HG02840 (cell line): ENCODE data around the gene PTPRA.
"Not testable (repeated sequence)": the region's sequence is repeated elsewhere in the genome, so short reads cannot be mapped to it uniquely, and the experiment has no call there.

ENCODE experiments used
- ATAC-seq: cut with Tn5 transposase; IDR thresholded peaks from one replicate; pipeline ENCODE4 v1.9.1; 2021; ENCODE audit warnings: mild to moderate bottlenecking, moderate library complexity, moderate number of reproducible peaks; ENCODE audit not compliant: unreplicated experiment, low FRiP score

The PTPRA gene

DNA sequence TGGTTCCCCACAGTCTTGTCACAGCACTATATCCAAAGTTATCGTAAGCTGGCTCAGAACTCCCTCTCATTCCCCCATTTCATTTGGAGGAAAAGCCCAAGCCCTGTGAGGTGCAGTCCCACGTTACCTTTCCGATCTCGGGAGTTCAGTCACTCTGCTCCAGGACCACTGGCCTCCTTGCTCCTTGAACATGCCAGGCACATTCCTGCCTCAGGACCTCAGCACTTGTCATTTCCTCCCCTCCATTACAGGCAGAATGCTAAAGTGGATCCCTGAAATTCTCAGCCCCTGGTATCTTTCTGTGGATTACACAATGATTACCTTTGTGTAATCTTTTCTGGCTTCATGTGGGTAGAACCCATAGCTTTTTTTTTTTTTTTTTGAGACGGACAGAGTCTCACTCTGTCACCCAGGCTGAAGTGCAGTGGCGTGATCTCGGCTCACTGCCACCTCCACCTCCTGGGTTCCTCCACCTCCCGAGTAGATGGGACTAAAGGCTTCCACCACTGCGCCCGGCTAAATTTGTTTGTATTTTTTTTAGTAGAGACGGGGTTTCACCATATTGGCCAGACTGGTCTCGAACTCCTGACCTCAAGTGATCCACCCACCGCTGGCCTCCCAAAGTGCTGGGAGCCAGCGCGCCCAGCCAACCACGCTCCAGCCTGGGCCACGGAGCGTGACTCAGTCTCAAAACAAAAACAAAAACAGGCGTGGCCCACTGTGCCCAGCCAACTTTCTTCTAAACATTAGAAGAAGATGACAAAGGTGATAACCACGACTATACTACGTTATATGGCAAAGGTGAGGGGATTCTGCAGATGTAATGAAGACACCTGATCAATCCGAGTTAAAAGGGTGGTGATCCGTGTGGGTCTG is 194.1 kb downstream of the PTPRA start:
- ATAC-seq, result no peak

DNA sequence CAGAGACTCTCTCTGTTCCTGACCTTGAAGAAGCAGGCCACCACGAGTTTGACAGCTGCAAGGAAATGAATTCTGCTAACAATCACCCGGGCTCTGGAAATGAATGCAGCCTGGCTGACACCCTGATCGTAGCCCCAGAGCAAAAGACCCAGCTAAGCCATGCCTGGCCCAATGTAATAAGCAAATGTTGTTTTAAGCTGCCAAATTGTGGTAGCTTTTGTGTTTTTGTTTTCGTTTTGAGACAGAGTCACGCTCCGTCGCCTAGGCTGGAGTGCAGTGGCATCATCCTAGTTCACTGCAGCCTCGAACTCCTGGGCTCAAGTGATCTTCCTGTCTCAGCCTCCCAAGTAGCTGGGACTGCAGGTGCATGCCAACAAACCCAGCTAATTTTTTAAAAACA is 194.8 kb downstream of the PTPRA start:
- no peak for ATAC-seq

DNA sequence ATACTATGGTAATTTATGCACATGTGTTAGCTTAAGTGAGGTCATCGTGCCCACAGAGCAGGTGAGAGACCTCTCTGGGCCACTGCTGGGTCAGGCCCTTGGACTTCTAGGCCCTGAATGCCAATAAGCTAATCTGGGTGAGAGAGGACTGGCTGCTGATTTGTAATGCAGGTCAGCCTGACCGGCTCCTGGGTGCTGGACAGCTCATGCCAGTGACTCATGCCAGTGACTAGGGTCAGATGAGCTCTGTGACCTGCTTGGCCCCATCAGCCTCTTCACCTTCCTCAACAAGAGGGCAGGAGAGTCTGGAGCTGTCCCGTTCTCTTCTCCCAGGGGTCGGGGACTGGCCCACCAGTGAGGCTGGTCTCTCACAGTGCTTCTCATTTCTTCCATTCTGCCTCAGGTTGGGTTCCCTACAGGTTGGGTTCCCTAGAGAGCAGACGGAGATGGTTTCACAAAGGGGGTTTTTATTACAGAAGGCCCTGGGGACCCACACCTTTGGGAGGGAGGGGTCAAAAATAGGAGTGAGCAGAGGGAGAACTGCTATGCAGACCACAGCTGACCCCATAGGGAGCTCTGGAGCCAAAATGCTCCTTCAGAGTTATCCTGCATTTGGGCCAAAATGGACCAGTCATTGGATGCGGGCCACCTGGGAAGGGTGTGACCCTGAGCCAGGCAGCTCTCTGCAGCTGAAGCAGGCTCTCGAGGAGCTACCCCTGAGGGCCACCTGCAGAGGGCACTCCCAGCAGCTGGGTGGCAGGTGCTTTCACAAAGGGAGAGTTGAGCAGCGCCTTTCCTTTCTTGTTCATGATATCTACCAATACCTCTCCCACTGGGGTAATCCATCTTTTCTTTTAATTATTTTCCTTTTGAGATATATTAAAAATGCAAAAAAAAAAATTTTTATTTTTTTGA is 196.0 kb downstream of the PTPRA start:
- no peak for ATAC-seq

DNA sequence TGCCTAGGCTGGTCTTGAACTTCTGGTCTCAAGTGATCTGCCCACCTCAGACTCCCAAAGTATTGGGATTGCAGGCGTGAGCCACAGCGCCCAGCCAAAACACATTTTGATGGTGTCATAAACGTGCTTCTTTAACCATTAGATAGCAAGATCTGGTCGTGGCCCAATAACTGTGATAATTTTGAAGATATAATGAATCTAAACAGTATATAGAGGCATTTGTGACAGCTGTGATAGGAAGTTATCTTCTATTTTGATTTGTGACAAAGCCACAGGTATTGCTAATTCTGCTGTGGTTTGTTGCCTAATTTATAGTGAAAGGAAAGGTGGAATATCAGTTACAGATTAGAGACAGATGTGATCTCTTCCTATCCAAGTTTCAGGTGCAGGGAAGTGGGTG is 197.4 kb downstream of the PTPRA start:
- no peak for ATAC-seq

DNA sequence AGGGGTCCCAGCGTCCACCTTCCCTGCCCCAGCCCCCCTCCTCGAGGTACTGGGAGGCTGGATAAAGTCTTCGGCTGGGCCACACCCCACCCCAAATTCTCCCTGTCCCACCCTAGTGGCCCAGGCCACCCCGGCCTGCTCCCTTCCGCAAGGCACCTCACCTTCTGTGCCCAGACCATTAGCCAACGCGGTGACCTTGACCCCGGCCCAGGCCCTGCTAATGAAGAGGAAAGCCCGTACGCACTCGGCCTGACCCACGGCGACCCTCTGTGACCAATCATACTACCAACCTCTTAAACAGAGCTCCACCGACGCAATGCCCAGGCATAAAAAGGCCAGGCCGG is 198.0 kb downstream of the PTPRA start:
- ATAC-seq, result no peak

DNA sequence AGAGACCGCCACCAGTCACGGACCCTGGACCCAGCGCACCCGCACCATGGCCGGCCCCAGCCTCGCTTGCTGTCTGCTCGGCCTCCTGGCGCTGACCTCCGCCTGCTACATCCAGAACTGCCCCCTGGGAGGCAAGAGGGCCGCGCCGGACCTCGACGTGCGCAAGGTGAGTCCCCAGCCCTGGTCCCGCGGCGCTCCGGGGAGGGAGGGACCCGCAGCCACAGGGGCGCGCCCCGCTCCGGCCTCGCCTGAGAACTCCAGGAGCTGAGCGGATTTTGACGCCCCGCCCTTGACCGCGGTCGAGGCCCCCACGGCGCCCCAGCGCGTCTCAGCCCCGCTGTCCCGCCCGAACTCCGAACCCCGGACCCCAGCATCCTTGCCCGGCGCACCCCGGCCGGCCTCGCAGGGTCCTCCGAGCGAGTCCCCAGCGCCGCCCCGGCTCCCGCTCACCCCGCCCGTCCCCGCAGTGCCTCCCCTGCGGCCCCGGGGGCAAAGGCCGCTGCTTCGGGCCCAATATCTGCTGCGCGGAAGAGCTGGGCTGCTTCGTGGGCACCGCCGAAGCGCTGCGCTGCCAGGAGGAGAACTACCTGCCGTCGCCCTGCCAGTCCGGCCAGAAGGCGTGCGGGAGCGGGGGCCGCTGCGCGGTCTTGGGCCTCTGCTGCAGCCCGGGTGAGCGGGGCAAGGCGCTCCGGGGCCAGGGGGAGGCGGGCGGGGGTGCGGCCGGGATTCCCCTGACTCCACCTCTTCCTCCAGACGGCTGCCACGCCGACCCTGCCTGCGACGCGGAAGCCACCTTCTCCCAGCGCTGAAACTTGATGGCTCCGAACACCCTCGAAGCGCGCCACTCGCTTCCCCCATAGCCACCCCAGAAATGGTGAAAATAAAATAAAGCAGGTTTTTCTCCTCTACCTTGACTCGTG is 198.6 kb downstream of the PTPRA start, which contains the start of gene OXT:
Gene OXT, plus strand, starts transcription at position 11 of the 920 bp plus-strand sequence. Its CDS starts 36 bp downstream, at position 47.
- ATAC-seq, result no peak

DNA sequence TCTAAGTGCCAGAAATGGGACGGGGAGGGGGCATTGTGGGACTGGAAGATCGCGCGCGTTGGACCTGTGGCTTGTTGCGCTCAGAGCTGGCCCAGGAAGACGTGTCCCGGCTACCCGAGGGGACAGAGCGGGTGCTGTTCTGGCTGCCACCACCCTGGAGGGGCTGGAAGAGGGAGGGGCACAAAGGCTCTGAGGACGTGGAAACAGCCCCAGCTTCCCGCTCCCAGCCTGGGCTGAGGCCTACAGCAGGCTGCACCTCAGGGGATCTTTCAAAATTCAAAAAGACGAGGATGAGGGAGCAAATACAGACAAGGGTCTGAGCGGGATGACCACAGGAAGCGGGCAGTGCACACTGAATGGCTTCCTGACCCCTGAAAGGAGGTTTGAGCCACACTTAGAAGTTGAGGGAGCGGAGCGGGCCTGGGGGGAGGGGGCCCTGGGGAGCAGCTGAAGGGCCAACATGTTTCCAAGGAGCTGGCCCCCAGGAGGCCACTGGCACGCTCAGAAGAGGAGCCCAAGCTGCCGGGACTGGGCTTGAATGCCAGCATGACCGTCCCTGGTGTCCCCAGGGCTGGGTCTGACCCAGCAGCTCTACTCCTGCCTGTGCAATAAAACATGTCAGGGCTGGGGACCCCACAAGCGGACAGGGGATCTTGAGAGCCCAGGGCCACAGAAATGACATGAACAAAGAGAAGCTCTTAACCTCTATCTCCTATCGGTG is 199.4 kb downstream of the PTPRA start:
- ATAC-seq, result no peak

DNA sequence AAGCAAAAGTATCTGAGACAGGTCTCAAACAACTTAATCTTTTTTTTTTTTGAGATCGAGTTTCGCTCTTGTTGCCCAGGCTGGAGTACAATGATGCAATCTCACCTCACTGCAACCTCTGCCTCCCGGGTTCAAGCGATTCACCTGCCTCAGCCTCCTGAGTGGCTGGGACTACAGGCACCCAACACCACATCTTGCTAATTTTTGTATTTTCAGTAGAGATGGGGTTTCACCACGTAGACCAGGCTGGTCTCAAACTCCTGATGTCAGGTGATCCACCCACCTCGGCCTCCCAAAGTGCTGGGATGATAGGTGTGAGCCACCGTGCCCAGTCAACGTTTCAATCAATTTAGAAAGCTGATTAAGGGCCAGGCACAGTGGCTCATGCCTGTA is 200.0 kb downstream of the PTPRA start:
- ATAC-seq, result not testable (repeated sequence)

DNA sequence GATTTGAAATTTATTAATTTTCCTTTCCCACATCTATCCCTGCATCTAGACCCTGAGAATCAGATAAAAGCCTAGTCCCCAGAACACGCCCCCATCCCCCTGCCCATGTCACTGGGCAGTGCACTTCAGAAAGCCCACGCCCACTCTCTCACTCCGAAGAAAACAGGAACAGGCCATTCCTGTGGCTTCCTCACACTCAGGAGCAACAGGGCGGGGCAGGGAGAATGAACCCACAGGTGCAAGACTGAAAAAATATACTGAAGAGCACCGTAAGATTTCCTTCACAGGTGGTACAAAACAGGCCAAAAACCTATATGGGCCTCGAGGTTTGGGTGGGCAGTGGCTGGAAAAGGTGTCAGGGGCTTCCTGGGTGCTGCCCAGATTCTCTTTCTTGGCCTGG is 201.5 kb downstream of the PTPRA start:
- ATAC-seq, result no peak

DNA sequence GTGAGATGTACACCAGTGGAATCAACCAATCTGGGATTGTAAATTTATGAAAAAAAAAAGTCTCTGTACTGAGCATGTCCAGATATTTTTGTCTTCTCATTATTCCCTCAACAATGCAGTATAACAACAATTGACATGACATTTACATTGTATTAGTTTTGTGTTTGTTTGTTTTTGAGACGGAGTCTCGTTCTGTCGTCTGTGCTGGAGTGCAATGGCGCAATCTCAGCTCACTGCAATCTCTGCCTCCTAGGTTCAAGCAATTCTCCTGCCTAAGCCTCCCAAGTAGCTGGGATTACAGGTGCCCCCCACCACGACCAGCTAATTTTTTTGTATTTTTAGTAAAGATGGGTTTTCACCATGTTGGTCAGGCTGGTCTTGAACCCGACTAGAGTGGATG is 202.0 kb downstream of the PTPRA start:
- ATAC-seq, result not testable (repeated sequence)

DNA sequence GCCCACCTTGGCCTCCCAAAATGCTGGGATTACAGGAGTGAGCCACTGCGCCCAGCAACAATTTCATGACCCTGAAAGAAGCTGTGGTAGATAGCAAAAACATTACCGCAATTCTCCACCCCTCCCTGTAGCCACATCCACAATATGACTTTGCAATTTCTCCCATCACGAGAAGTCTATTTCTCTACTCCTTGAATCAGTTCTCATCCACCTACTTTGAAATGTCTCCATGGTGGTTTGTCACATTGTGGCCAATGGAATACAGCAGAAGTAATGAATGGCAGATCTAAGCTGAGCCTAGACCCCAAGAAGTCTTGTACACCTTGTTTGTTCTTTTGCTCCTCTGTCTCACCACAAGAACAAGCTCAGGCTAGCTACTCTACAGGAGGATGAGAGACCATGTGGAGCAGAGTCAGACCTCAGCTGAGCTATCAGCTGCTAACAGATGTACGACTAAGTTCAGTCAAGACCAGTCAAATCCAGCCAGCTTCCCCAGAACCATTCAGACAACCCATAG is 204.4 kb downstream of the PTPRA start:
- ATAC-seq, result no peak

DNA sequence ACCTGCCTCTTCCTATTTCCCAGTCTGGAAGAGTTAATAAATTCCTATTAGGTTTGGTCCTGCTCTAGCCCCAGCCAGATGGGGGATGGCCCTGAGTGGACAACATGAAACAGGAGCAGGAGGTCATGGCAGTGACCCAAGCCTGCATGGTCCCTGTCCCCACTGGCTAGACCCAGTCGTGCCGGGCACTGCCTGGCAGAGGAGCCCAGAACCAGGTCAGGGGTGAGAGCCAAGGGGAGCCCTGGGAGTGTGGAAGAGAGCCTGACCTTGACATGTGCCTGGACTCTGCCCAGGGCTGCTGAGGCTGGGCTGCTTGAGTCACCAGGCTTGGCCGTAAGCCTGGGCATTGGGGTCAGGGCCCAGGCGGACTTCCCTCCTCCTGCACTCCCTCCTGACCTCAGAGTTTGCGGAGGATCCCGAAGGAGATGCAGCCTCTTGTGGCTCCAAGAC is 207.7 kb downstream of the PTPRA start:
- ATAC-seq, result no peak

DNA sequence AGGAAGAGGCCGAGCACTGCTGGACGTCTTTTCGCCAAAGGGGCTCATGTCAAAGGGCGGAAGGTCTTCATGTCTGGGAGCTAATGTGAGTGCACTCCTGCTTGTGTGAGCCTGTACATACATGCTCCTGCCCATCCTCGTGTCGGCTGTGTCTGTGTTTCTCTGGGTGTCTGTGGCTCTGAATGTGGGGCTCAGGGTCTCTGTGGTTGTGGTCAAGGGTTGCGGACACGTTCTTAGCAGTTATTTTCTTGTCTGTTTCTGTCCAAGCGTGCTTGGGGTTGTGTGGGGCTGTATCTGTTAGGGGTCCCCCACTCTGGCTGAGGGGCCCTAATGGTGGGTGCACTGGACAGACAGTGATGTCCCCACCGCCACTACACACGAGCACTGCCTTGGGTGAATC is 208.4 kb downstream of the PTPRA start:
- no peak for ATAC-seq

DNA sequence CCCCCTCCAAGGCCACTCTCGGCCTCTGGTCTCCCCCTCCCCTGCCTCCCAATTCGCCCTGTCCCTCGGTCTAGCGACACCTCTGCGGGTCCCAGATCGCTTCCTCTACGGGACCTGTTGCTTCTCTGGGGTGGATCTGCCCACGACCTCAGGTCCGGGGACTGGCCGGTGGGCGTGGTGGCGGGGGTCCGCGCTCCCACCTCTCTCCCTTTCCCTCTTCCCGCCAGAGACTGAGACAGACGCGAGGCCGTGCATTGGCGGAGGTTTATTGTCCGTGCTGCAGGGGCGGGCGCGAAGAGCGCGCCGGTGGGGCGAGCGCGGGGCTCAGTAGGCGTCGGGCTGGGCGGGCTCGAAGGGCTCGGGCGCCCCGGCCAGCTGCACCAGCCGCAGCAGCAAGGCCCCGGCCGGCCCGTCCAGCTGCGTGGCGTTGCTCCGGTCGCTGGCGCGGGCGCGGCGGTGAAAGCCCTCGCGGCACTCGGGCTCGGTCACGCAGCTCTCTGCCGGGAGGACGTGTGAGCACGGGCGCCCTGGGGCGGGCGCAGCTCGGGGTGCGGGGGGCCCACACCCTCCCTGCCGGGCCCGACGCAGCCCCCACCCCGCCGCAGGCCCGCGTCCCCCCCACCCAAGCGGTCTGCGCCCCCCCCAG is 209.1 kb downstream of the PTPRA start:
- no peak for ATAC-seq

DNA sequence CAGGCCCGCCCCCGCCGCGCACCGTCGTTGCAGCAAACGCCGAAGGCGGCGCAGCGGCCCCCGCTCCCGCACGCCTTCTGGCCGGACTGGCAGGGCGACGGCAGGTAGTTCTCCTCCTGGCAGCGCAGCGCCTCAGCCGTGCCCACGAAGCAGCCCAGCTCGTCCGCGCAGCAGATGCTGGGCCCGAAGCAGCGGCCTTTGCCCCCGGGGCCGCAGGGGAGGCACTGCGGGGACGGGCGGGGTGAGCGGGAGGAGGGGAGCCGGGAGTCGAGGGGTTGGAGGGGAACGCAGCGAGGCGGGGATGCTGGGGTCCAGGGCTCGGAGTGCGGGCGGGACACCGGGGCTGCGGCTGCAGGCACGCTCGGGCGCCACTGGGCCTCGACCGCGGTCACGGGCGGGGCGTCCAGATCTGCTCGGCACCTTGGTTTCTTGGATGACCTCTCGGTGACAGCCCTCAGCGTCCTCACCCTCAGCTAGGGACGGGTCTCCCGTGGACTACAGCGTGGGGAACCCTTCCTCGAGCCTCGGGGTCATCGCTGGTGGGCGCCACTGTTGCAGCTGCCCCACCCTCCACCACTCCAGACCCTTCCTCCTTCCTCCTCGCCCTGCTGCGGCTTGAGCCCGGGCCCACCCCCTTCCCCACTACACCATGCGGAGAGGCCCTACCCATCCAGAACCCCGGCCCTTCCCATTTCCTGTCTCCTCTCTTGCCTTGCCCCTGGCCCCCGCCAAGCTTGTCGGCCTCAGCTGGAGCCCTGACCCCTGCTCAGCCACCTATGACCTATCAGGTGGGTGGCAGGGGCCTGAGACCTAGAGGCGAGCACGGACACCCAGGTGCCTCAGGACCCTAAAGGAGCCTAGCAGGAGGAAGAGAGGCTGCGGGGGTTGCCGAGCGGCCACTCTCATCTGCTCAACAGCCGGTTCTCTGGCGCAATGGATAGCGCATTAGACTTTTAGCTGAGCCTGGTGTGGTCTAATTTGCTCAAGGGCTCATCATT is 210.0 kb downstream of the PTPRA start:
- ATAC-seq, result no peak

DNA sequence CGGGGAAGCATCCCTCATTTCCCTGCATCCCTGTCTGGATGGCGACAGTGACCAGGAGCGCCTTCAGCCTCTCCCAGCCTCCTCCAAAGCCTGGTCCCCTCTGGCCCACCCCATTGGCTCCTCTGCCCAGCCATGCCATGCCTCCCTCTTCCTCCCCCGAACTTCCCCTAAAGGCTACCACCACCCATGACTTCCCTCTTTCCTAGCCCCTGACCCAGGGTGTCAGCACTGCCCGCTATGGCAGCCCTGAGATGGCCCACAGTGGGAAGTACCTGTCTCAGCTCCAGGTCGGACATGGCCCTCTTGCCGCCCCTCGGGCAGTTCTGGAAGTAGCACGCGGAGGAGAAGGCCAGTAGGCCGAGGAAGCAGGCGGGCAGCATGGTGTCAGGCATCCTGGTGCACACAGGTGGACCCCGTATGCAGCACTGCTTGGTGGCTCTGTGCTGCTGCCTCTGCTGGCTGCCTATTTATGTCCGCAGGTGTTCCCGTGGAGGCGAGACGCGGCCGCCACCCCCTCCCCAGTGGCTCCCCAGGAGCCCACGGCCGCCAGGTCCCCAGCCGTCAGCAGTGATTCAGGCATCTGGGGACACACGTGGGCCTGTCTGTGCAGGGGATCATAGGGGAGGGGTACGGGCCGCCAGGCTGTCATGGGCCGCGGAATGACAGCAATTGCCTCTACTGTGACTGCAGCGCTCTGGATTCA is 211.2 kb downstream of the PTPRA start, which contains the start of gene AVP:
Gene AVP, minus strand, starts transcription at position 442 of the 703 bp plus-strand sequence. Its CDS starts 50 bp downstream, at position 392.
- no peak for ATAC-seq

DNA sequence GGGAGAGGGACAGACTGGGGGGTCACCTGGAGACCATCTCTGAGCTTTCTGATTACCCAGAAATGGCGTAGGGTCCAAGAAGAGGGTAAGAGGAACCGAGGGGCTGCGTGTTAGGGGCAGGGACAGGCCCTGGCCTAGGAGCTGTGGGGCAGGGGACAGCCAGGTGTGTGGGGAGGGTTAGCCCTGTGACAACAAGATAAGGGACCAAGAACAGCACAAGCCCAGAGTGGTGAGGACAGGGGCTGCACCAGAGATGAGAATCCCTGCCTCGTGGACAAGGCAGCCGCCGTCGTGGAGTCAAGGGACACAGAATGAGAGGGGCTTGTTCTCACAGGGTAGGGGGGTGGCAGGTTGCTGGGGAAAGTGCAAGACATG is 211.7 kb downstream of the PTPRA start:
- ATAC-seq, result no peak
